Germinal center (tissue), 1 donor: ENCODE results near the gene GOSR1.
"Not testable (repeated sequence)": the region's sequence is repeated elsewhere in the genome, so short reads cannot be mapped to it uniquely, and the experiment has no call there.

Source experiments
- DNase-seq: peaks from one replicate; pipeline ENCODE4 v3.0.0; 2012; ENCODE audit warnings: mixed read lengths, low spot score

The GOSR1 gene

GRCh38 chr17:30575648-30576325 lies 98.6 kb downstream of the GOSR1 start:
- DNase-seq: not testable (repeated sequence)

GRCh38 chr17:30576326-30576861 lies 99.2 kb downstream of the GOSR1 start:
- no peak for DNase-seq
